ENCODE results near the gene IL2RA. TPM values are rescaled to one million over a fixed set of nuclear protein-coding genes. Genes with fewer than 3 reads are reported as not detected.

IL2RA gene
- total and polyA plus RNA-seq, 10 of the 15 experiments (the other 5 are each of a cell fraction or from before 2014, with no cell fraction given), result 2.2 to 6.0 (median 4.9) TPM

GRCh38 chr10:6092731-6093130, 30.6 kb upstream of the IL2RA start:
- RAD21 ChIA-PET (ENCODE audit: unreplicated experiment), result interaction anchor here (1.9 kb wide), 1 partner anchor 79 kb away, joined by 7 read pairs; no protein-coding TSS in a partner anchor
- POLR2A ChIA-PET, result interaction anchor here (0.9 kb wide), 1 partner anchor 109 kb away, joined by 4 read pairs; the partner anchor contains the start of gene PFKFB3
- H3K4me2 ChIP-seq (ENCODE audit: control insufficient read depth, insufficient read depth), result peak overlapping the region; percentile 66
- H4K20me1 ChIP-seq (ENCODE audit: control insufficient read depth, insufficient read depth), result no peaks in the 10 kb centered on the region; the same call in none of the 2 replicates
- no peaks in the 10 kb centered on the region for H3K9me3 ChIP-seq (replicated peaks; ENCODE audit: control insufficient read depth, insufficient read depth, low read length)
- CTCF ChIA-PET, result interaction anchor here (2.9 to 4.6 kb wide), 4 partner anchors 14 to 309 kb away, joined by 13 to 31 read pairs (median 26); no protein-coding TSS in a partner anchor
- no TSS peak for BruUV-seq (replicated peaks)
- H3K79me2 ChIP-seq (ENCODE audit: control insufficient read depth, insufficient read depth, low read length), result peaks cover 77% of the 10 kb centered on the region
- H3K4me3 ChIP-seq, result no peak overlapping the region
- peaks cover 2 to 4% of the 10 kb centered on the region in 2 experiments for H3K36me3 ChIP-seq (ENCODE audit: control insufficient read depth in 2 of 2, insufficient read depth in 2 of 2, low read length in 1 of 2)
- no peak for DNase-seq (ENCODE audit: low read depth, low spot score)
- 48% methylated on average over 2 of the region's 2 CpGs for WGBS (ENCODE audit: insufficient coverage, insufficient replicate concordance, low lambda C conversion rate, missing lambda C conversion rate)
- no peak for FAIRE-seq
- H3K27me3 ChIP-seq (replicated peaks in 1 of 2; ENCODE audit: control insufficient read depth in 2 of 2, insufficient read depth in 2 of 2, low read length in 1 of 2), result no peaks in the 10 kb centered on the region
- peaks cover 3% of the 10 kb centered on the region; the same call in 1 of the 2 replicates for H3K4me1 ChIP-seq (ENCODE audit: control insufficient read depth, insufficient read depth, low read length)
- in situ Hi-C loops (cut with MboI) (no loop called here), intact Hi-C loops (cut with micrococcal nuclease; ENCODE audit: unreplicated experiment) (loop anchor here (5.0 kb wide), 1 partner anchor 110 kb away; the partner anchor contains the start of gene PFKFB3)
- no peak overlapping the region for H3K27ac ChIP-seq (ENCODE audit: control insufficient read depth, insufficient read depth)
- ATAC-seq, result no peak
- no peak overlapping the region for H3K9ac ChIP-seq (ENCODE audit: control insufficient read depth, insufficient read depth, low read length)
- no peak overlapping the region for H2AFZ ChIP-seq (ENCODE audit: control insufficient read depth, low read depth, low read length)
- SMC1A ChIA-PET (ENCODE audit: uncharacterized antibody, unreplicated experiment), result interaction anchor here (0.6 to 4.1 kb wide), 3 partner anchors 55 to 308 kb away, joined by 3 to 31 read pairs (median 3); no protein-coding TSS in a partner anchor
- TF ChIP-seq, protein P1, sequence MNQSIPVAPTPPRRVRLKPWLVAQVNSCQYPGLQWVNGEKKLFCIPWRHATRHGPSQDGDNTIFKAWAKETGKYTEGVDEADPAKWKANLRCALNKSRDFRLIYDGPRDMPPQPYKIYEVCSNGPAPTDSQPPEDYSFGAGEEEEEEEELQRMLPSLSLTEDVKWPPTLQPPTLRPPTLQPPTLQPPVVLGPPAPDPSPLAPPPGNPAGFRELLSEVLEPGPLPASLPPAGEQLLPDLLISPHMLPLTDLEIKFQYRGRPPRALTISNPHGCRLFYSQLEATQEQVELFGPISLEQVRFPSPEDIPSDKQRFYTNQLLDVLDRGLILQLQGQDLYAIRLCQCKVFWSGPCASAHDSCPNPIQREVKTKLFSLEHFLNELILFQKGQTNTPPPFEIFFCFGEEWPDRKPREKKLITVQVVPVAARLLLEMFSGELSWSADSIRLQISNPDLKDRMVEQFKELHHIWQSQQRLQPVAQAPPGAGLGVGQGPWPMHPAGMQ (IDR thresholded peaks at IDR 0.05; ENCODE audit: borderline replicate concordance), result no peak
- TF ChIP-seq SMC3 (IDR thresholded peaks at IDR 0.05; ENCODE audit: borderline replicate concordance, low read length) (no peak), BHLHE40 (IDR thresholded peaks at IDR 0.05; ENCODE audit: borderline replicate concordance in 1 of 2, low read depth in 2 of 2, low read length in 1 of 2) (no peak), RB1 (IDR thresholded peaks at IDR 0.05; ENCODE audit: borderline replicate concordance) (no peak), RELB (IDR thresholded peaks at IDR 0.05; ENCODE audit: low read depth) (no peak), CHD1 (IDR thresholded peaks at IDR 0.05; ENCODE audit: low read depth, low read length) (no peak), KAT2A (conservative IDR thresholded peaks at IDR 0.05; ENCODE audit: control insufficient read depth, low read depth, low read length) (no peak), WRNIP1 (IDR thresholded peaks at IDR 0.05; ENCODE audit: borderline replicate concordance, low read depth, low read length) (no peak), BACH1 (IDR thresholded peaks at IDR 0.05; ENCODE audit: borderline replicate concordance) (no peak), SIX5 (IDR thresholded peaks at IDR 0.05; ENCODE audit: low read depth, low read length, severe bottlenecking) (no peak), E4F1 (IDR thresholded peaks at IDR 0.05; ENCODE audit: borderline replicate concordance, partially characterized antibody) (no peak), SUZ12 (IDR thresholded peaks at IDR 0.05; ENCODE audit: unreplicated experiment) (no peak)
